Calu3 (cell line): ENCODE measurements around the gene BAIAP3. TPM values are rescaled to one million over a fixed set of nuclear protein-coding genes. Genes with fewer than 3 reads are reported as not detected.

Experiments used
- BruUV-seq: library from RNA; stranded (reverse); fragments of 400-500 nt; replicated peaks from 2 replicates; lab custom pipeline; 2021; lab: Mats Ljungman, UMichigan
- CTCF ChIA-PET: fragments of 300-600 bp; sonication (Branson Sonifier 250); formaldehyde crosslinking; loops from one replicate; lab custom pipeline; 2022; ENCODE audit warnings: antibody characterized with exemption; lab: Charles Lee
- DNase-seq: peaks from one replicate; pipeline ENCODE4 v3.0.0; 2022
- H3K27ac Mint-ChIP-seq: one replicate; pipeline ENCODE4 v1.8.0; 2022; ENCODE audit warnings: mixed read lengths; ENCODE audit not compliant: unreplicated experiment
- H3K27me3 Mint-ChIP-seq: one replicate; pipeline ENCODE4 v1.8.0; 2022; ENCODE audit warnings: mixed read lengths; ENCODE audit not compliant: unreplicated experiment
- H3K36me3 Mint-ChIP-seq: one replicate; pipeline ENCODE4 v1.8.0; 2022; ENCODE audit warnings: mild to moderate bottlenecking, moderate library complexity, mixed read lengths; ENCODE audit not compliant: insufficient read depth, unreplicated experiment
- H3K4me1 Mint-ChIP-seq: one replicate; pipeline ENCODE4 v1.8.0; 2022; ENCODE audit warnings: mild to moderate bottlenecking, low read depth, mixed read lengths; ENCODE audit not compliant: unreplicated experiment
- H3K4me3 Mint-ChIP-seq: one replicate; pipeline ENCODE4 v1.8.0; 2022; ENCODE audit warnings: mild to moderate bottlenecking, low read depth, moderate library complexity, mixed read lengths; ENCODE audit not compliant: unreplicated experiment
- H3K9me3 Mint-ChIP-seq: one replicate; pipeline ENCODE4 v1.8.0; 2022; ENCODE audit warnings: low read depth, mixed read lengths; ENCODE audit not compliant: unreplicated experiment
- CTCF ChIP-seq: fragments of 200-600 bp; IDR thresholded peaks from one replicate; pipeline ENCODE4 v1.8.0; 2022; ENCODE audit warnings: antibody characterized with exemption; ENCODE audit not compliant: unreplicated experiment
- intact Hi-C: fragments of 100-400 bp; cut with micrococcal nuclease; formaldehyde crosslinking; loops from one replicate; pipeline ENCODE4 v1.10.0; 2022; ENCODE audit not compliant: unreplicated experiment
- total RNA-seq: library from RNA; stranded (reverse); gene quantifications from 2 replicates; pipeline ENCODE4 v1.2.3, GENCODE V29; 2022

BAIAP3 gene
- total RNA-seq, 1 experiment from 2014 or later, result 2.4 TPM

- no TSS peak for BruUV-seq
- no peaks in the 10 kb centered on the region for H3K9me3 Mint-ChIP-seq
- TF ChIP-seq CTCF, result no peak
- H3K36me3 Mint-ChIP-seq, result peaks cover 92% of the 10 kb centered on the region
- no peaks in the 10 kb centered on the region for H3K4me1 Mint-ChIP-seq
- CTCF ChIA-PET, result no interaction called here
- intact Hi-C loops, result no loop called here
- no peak overlapping the region for H3K27ac Mint-ChIP-seq
- no peak overlapping the region for H3K4me3 Mint-ChIP-seq
- DNase-seq, result no peak
- no peaks in the 10 kb centered on the region for H3K27me3 Mint-ChIP-seq
Measured at GRCh38 chr16:1319041-1319440, 14.4 kb upstream of the BAIAP3 start.

- Mint-ChIP-seq H3K4me3 (no peak overlapping the region), H3K4me1 (no peaks in the 10 kb centered on the region), H3K36me3 (peaks cover 92% of the 10 kb centered on the region), H3K27me3 (no peaks in the 10 kb centered on the region), H3K9me3 (no peaks in the 10 kb centered on the region), H3K27ac (no peak overlapping the region)
- intact Hi-C loops, result no loop called here
- BruUV-seq, result no TSS peak
- DNase-seq, result no peak
- no peak for TF ChIP-seq CTCF
- CTCF ChIA-PET, result no interaction called here
Measured at GRCh38 chr16:1320097-1320496, 13.3 kb upstream of the BAIAP3 start.

- BruUV-seq, result no TSS peak
- H3K4me1 Mint-ChIP-seq, result no peaks in the 10 kb centered on the region
- no peak overlapping the region for H3K4me3 Mint-ChIP-seq
- DNase-seq, result no peak
- H3K27ac Mint-ChIP-seq, result no peak overlapping the region
- CTCF ChIA-PET, result no interaction called here
- no peaks in the 10 kb centered on the region for H3K9me3 Mint-ChIP-seq
- TF ChIP-seq CTCF, result no peak
- intact Hi-C loops, result no loop called here
- peaks cover 92% of the 10 kb centered on the region for H3K36me3 Mint-ChIP-seq
- H3K27me3 Mint-ChIP-seq, result no peaks in the 10 kb centered on the region
Measured at GRCh38 chr16:1320658-1321240, 12.7 kb upstream of the BAIAP3 start.

- no peak for TF ChIP-seq CTCF
- Mint-ChIP-seq H3K27ac (no peak overlapping the region), H3K27me3 (no peaks in the 10 kb centered on the region), H3K9me3 (no peaks in the 10 kb centered on the region), H3K4me1 (no peaks in the 10 kb centered on the region), H3K36me3 (peaks cover 89% of the 10 kb centered on the region), H3K4me3 (no peak overlapping the region)
- DNase-seq, result no peak
- no TSS peak for BruUV-seq
- CTCF ChIA-PET, result no interaction called here
- intact Hi-C loops, result no loop called here
Measured at GRCh38 chr16:1322407-1322806, 11.0 kb upstream of the BAIAP3 start.
